Endothelial cell of umbilical vein (primary cell): Measurements from ENCODE around the gene VSX1. TPM values are rescaled to one million over a fixed set of nuclear protein-coding genes. Genes with fewer than 3 reads are reported as not detected.

Source experiments
- BruUV-seq: library from RNA; stranded (reverse); fragments of 400-500 nt; replicated peaks from 2 replicates; lab custom pipeline; 2021; lab: Mats Ljungman, UMichigan
- CTCF ChIA-PET: fragments of 300-600, 350-600 bp; sonication (Branson Sonifier 250); formaldehyde crosslinking; loops from one replicate; lab custom pipeline; 2021; ENCODE audit warnings: antibody characterized with exemption, inconsistent platforms; lab: Charles Lee
- POLR2A ChIA-PET: fragments of 300-600, 350-600 bp; sonication (Branson Sonifier 250); formaldehyde crosslinking; loops from one replicate; lab custom pipeline; 2021; ENCODE audit warnings: antibody characterized with exemption, inconsistent platforms; lab: Charles Lee
- DNase-seq: peaks from one replicate; pipeline ENCODE4 v3.0.0-alpha.2; 2011; ENCODE audit warnings: low read depth, low spot score
- FAIRE-seq: peaks from 2 replicates; lab custom pipeline; 2011; peaks lifted over from hg19 to GRCh38; lab: Jason Lieb, UNC
- H2AFZ ChIP-seq: 2 replicates; pipeline ENCODE4 v1.6.0; 2012; ENCODE audit warnings: low read depth, low read length, control low read depth, inconsistent platforms
- H3K27ac ChIP-seq: 2 replicates; pipeline ENCODE4 v1.5.1; 2011; ENCODE audit warnings: low read depth, mild to moderate bottlenecking, control low read depth, low read length, moderate library complexity; ENCODE audit not compliant: insufficient read depth
- H3K27me3 ChIP-seq, 2 experiments: 2 replicates each; pipeline versions ENCODE4 v1.6.0 to v1.6.1; 2011; ENCODE audit warnings: low read length in 2 of 2, mixed read lengths in 1 of 2; ENCODE audit not compliant: control insufficient read depth in 2 of 2, insufficient read depth in 2 of 2
- H3K36me3 ChIP-seq, 2 experiments: 2 replicates in 1 of 2; 3 replicates in 1 of 2; pipeline ENCODE4 v1.5.1; 2011; ENCODE audit warnings: low read length in 2 of 2, mild to moderate bottlenecking in 1 of 2, moderate library complexity in 1 of 2; ENCODE audit not compliant: control insufficient read depth in 2 of 2, insufficient read depth in 2 of 2; ENCODE audit errors: extremely low read depth in 1 of 2
- H3K4me1 ChIP-seq: 3 replicates; pipeline ENCODE4 v1.5.1; 2011; ENCODE audit warnings: mild to moderate bottlenecking, low read length; ENCODE audit not compliant: control insufficient read depth, insufficient read depth; ENCODE audit errors: extremely low read depth
- H3K4me2 ChIP-seq: 2 replicates; pipeline ENCODE4 v1.6.1; 2011; ENCODE audit warnings: low read length, control low read depth, mixed read lengths; ENCODE audit not compliant: insufficient read depth
- H3K4me3 ChIP-seq, 3 experiments: fragments of 200-600 bp in 1 of 3; sonication (generic), shearing (Covaris generic) in 1 of 3; replicated peaks in 1 of 3; 2 replicates each; pipeline ENCODE4 v1.5.1; 2011 to 2016; ENCODE audit warnings: control low read depth in 3 of 3, low read length in 3 of 3, mild to moderate bottlenecking in 2 of 3, inconsistent platforms in 1 of 3, low read depth in 1 of 3, moderate library complexity in 1 of 3; ENCODE audit not compliant: insufficient read depth in 1 of 3
- H3K79me2 ChIP-seq: 2 replicates; pipeline ENCODE4 v1.6.0; 2012; ENCODE audit warnings: low read length, inconsistent platforms; ENCODE audit not compliant: control insufficient read depth, insufficient read depth
- H3K9ac ChIP-seq: replicated peaks from 2 replicates; pipeline ENCODE3; 2011; ENCODE audit warnings: low read length, control low read depth; ENCODE audit not compliant: insufficient read depth; ENCODE audit errors: extremely low read depth
- H3K9me1 ChIP-seq: replicated peaks from 3 replicates; pipeline ENCODE4 v1.6.0; 2011; ENCODE audit warnings: mild to moderate bottlenecking, low read length; ENCODE audit not compliant: control insufficient read depth, insufficient read depth; ENCODE audit errors: extremely low read depth
- H3K9me3 ChIP-seq: replicated peaks from 2 replicates; pipeline ENCODE4 v1.5.1; 2012; ENCODE audit warnings: low read length, inconsistent platforms; ENCODE audit not compliant: control insufficient read depth, insufficient read depth
- H4K20me1 ChIP-seq: replicated peaks from 2 replicates; pipeline ENCODE3; 2011; ENCODE audit warnings: mild to moderate bottlenecking, low read length; ENCODE audit not compliant: control insufficient read depth, insufficient read depth; ENCODE audit errors: extremely low read depth
- CTCF ChIP-seq, 2 donors: IDR thresholded peaks; 1 replicate in 1 of 2; 2 replicates in 1 of 2; pipeline ENCODE4 v1.5.1; 2011; ENCODE audit warnings: low read length in 2 of 2, mild to moderate bottlenecking in 2 of 2, moderate library complexity in 2 of 2, control low read depth in 1 of 2, inconsistent platforms in 1 of 2, low read depth in 1 of 2; ENCODE audit not compliant: insufficient read depth in 1 of 2; ENCODE audit errors: extremely low read depth in 1 of 2
- EZH2 ChIP-seq: IDR thresholded peaks from 2 replicates; pipeline ENCODE4 v1.6.1; 2012; ENCODE audit warnings: borderline replicate concordance, low read depth, mild to moderate bottlenecking, moderate library complexity, low read length, inconsistent platforms; ENCODE audit not compliant: severe bottlenecking
- FOS ChIP-seq: IDR thresholded peaks from 2 replicates; pipeline ENCODE4 v1.6.1; 2011; ENCODE audit warnings: mild to moderate bottlenecking, low read length, moderate library complexity, borderline replicate concordance; ENCODE audit not compliant: insufficient read depth
- GATA2 ChIP-seq: IDR thresholded peaks from 2 replicates; pipeline ENCODE4 v1.7.0; 2011; ENCODE audit warnings: low read depth, mild to moderate bottlenecking, moderate library complexity, mixed read lengths, low read length; ENCODE audit not compliant: insufficient read length, insufficient read depth
- JUN ChIP-seq: IDR thresholded peaks from 2 replicates; pipeline ENCODE4 v1.6.1; 2011; ENCODE audit warnings: borderline replicate concordance, low read depth; ENCODE audit not compliant: insufficient read length, insufficient read depth
- MAX ChIP-seq: IDR thresholded peaks from 2 replicates; pipeline ENCODE4 v1.6.1; 2011; ENCODE audit not compliant: insufficient read depth, insufficient read length
- MYC ChIP-seq: IDR thresholded peaks from one replicate; pipeline ENCODE4 v1.6.1; 2011; ENCODE audit warnings: mild to moderate bottlenecking, low read depth, low read length
- POLR2A ChIP-seq: IDR thresholded peaks from 2 replicates; pipeline ENCODE4 v1.6.1; 2012; ENCODE audit warnings: low read depth, mild to moderate bottlenecking, control low read depth, low read length
- POLR2AphosphoS5 ChIP-seq: IDR thresholded peaks from 2 replicates; pipeline ENCODE4 v1.6.1; 2012; ENCODE audit warnings: low read depth, mild to moderate bottlenecking, control low read depth, low read length, moderate library complexity; ENCODE audit not compliant: insufficient read depth
- dilution Hi-C: fragments of 300-500 bp; cut with MboI; formaldehyde crosslinking; loops from one replicate; pipeline ENCODE4 v1.15.0; 2019; ENCODE audit warnings: low sequenced_read_pairs; ENCODE audit not compliant: extremely low pct_ligation_motif_present
- intact Hi-C: fragments of 100-400 bp; cut with micrococcal nuclease; formaldehyde crosslinking; loops from one replicate; pipeline ENCODE4 v1.10.0; 2022
- polyA plus RNA-seq, 4 experiments: library from polyadenylated mRNA; depleted of rRNA in 3 of 4; stranded (reverse) in 3 of 4; unstranded in 1 of 4; fragments of >200 nt; gene quantifications; 2 replicates each; pipeline versions ENCODE4 v1.2.1 to v1.2.3, GENCODE V29; 2011 to 2012; ENCODE audit warnings: missing spikeins in 1 of 4
- total RNA-seq: library from RNA; stranded (reverse); gene quantifications from 2 replicates; pipeline ENCODE4 v1.2.3, GENCODE V29; 2021

Gene VSX1
- total and polyA plus RNA-seq, 2 donors (not counting 3 experiments of a cell fraction or from before 2014, with no cell fraction given): not detected

GRCh38 chr20:25032478-25033264, 49.3 kb downstream of the VSX1 start:
- peaks cover 12% of the 10 kb centered on the region for H3K4me1 ChIP-seq
- no peak overlapping the region for H2AFZ ChIP-seq
- H3K27ac ChIP-seq: no peak overlapping the region
- TF ChIP-seq MYC (no peak), JUN (no peak), EZH2 (no peak), FOS (no peak), GATA2 (no peak), POLR2A (no peak), POLR2AphosphoS5 (no peak), MAX (no peak), CTCF (IDR thresholded peaks at IDR 0.05; ENCODE audit: extremely low read depth in 1 of 2, insufficient read depth in 1 of 2, low read depth in 1 of 2, low read length in 2 of 2) (no peak)
- no TSS peak for BruUV-seq
- no peaks in the 10 kb centered on the region for H3K36me3 ChIP-seq
- POLR2A ChIA-PET: interaction anchor here (0.5 kb wide), 1 partner anchor 9 kb away, joined by 3 read pairs; no protein-coding TSS in a partner anchor
- H3K9ac ChIP-seq: no peak overlapping the region
- CTCF ChIA-PET: interaction anchor here (1.8 kb wide), 1 partner anchor 367 kb away, joined by 4 read pairs; no protein-coding TSS in a partner anchor
- no peaks in the 10 kb centered on the region for H3K79me2 ChIP-seq
- intact Hi-C loops: no loop called here
- H3K4me2 ChIP-seq: no peak overlapping the region
- no peak for DNase-seq
- no peaks in the 10 kb centered on the region for H3K9me3 ChIP-seq
- H3K9me1 ChIP-seq: no peaks in the 10 kb centered on the region
- H3K4me3 ChIP-seq: no peak overlapping the region
- no peaks in the 10 kb centered on the region for H3K27me3 ChIP-seq
- no peaks in the 10 kb centered on the region for H4K20me1 ChIP-seq
- dilution Hi-C loops: no loop called here
- no peak for FAIRE-seq
